ENCODE results near the gene LRRC23.

Gene LRRC23

DNA sequence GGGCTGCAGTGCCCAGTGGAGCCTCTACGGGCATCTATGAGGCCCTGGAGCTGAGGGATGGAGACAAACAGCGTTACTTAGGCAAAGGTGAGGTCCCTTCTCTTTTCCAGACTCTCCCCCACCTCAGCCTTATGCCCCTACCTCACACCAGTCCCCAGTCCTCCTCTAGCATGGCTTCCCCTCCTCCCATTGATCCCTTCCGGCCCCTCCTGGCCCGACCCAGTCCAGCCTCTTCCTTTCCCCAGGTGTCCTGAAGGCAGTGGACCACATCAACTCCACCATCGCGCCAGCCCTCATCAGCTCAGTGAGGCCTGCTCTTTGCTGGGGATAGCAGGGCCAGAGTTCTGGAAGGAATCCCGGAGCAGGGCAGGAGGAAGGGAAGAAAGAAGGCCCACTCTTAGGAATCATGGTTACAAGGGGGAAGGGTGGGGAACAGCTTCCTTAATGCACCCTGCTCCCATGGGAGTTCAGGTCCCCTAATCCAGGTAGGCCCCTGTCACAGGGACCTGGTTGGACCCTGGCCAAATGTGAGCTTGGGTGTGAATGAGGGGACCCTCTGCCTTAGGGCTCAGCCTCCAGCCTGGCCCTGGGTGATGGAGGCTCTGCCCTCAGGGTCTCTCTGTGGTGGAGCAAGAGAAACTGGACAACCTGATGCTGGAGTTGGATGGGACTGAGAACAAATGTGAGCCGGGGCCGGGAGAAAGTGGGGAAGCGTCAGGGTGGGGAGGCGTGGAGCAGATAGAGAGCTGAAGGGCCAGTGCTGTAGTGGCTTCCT is 12.0 kb downstream of the LRRC23 start:
- H4K20me1 ChIP-seq (ENCODE audit: insufficient read depth): no peaks in the 10 kb centered on the region

DNA sequence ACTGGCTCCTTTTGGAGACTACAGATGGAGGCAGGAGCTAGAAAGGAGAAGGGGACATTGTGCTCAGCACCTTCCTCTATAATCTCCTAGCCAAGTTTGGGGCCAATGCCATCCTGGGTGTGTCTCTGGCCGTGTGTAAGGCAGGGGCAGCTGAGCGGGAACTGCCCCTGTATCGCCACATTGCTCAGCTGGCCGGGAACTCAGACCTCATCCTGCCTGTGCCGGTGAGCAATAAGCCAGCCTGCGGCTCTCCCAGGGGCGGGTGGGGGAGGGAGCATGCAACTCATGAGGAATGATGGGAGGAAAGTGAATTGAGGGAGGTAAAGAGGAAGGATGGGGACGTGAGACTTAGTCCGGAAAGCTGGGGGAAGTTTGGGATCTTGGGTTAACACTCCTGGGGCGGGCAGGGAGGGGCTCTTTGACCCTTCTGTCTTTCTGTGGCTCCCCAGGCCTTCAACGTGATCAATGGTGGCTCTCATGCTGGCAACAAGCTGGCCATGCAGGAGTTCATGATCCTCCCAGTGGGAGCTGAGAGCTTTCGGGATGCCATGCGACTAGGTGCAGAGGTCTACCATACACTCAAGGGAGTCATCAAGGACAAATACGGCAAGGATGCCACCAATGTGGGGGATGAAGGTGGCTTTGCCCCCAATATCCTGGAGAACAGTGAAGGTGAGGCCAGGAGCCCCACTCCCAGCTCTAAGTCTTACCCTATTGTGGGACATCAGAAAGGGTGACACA is 13.0 kb downstream of the LRRC23 start:
- H3K27ac ChIP-seq: no peak overlapping the region
- H3K4me2 ChIP-seq: no peak overlapping the region
- TF ChIP-seq, protein P1, sequence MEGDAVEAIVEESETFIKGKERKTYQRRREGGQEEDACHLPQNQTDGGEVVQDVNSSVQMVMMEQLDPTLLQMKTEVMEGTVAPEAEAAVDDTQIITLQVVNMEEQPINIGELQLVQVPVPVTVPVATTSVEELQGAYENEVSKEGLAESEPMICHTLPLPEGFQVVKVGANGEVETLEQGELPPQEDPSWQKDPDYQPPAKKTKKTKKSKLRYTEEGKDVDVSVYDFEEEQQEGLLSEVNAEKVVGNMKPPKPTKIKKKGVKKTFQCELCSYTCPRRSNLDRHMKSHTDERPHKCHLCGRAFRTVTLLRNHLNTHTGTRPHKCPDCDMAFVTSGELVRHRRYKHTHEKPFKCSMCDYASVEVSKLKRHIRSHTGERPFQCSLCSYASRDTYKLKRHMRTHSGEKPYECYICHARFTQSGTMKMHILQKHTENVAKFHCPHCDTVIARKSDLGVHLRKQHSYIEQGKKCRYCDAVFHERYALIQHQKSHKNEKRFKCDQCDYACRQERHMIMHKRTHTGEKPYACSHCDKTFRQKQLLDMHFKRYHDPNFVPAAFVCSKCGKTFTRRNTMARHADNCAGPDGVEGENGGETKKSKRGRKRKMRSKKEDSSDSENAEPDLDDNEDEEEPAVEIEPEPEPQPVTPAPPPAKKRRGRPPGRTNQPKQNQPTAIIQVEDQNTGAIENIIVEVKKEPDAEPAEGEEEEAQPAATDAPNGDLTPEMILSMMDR (conservative IDR thresholded peaks at IDR 0.05; ENCODE audit: low read depth, low read length): no peak
- H3K9ac ChIP-seq: no peak overlapping the region
- H3K4me3 ChIP-seq (IDR thresholded peaks at IDR 0.05; ENCODE audit: insufficient read depth, low read depth, low read length): no peak overlapping the region
- H2AFZ ChIP-seq (ENCODE audit: low read depth): no peak overlapping the region
- no peaks in the 10 kb centered on the region for H4K20me1 ChIP-seq (ENCODE audit: insufficient read depth)
- peaks cover 3% of the 10 kb centered on the region; the same call in 1 of the 2 replicates for H3K27me3 ChIP-seq (ENCODE audit: insufficient read depth, low read depth)
- no peaks in the 10 kb centered on the region for H3K79me2 ChIP-seq (ENCODE audit: insufficient read depth, low read depth)
- H3K4me1 ChIP-seq (ENCODE audit: low read depth, poor library complexity, severe bottlenecking): peaks cover 23% of the 10 kb centered on the region
- no peaks in the 10 kb centered on the region for H3K36me3 ChIP-seq (ENCODE audit: insufficient read depth)

More for the DNA sequence above, 12.0 kb downstream of the LRRC23 start:
- Histone ChIP-seq H3K27me3 (ENCODE audit: insufficient read depth, low read depth) (peaks cover 4% of the 10 kb centered on the region; the same call in 1 of the 2 replicates), H3K27ac (no peak overlapping the region), H3K79me2 (ENCODE audit: insufficient read depth, low read depth) (no peaks in the 10 kb centered on the region), H3K36me3 (ENCODE audit: insufficient read depth) (no peaks in the 10 kb centered on the region), H3K9ac (no peak overlapping the region), H3K4me3 (IDR thresholded peaks at IDR 0.05; ENCODE audit: insufficient read depth, low read depth, low read length) (no peak overlapping the region), H3K4me1 (ENCODE audit: low read depth, poor library complexity, severe bottlenecking) (peaks cover 14% of the 10 kb centered on the region), H3K4me2 (no peak overlapping the region), H2AFZ (ENCODE audit: low read depth) (no peak overlapping the region)
- TF ChIP-seq, protein P1 (conservative IDR thresholded peaks at IDR 0.05; ENCODE audit: low read depth, low read length): no peak

DNA sequence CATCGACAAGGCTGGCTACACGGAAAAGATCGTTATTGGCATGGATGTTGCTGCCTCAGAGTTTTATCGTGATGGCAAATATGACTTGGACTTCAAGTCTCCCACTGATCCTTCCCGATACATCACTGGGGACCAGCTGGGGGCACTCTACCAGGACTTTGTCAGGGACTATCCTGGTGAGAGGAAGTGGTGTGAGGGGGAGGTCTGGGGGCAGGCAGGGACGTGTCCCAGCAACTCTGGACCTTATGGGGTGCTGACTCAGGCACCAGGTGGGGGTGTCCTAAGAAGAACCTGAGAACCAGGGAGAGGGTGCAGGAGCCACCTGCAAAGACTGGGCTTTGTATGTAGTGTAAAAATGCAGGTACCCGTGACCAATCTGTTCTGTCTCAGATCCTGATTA is 15.0 kb downstream of the LRRC23 start:
- H3K79me2 ChIP-seq (ENCODE audit: insufficient read depth, low read depth): no peaks in the 10 kb centered on the region
- peaks cover 22% of the 10 kb centered on the region for H3K4me1 ChIP-seq (ENCODE audit: low read depth, poor library complexity, severe bottlenecking)
- no peak overlapping the region for H3K4me3 ChIP-seq (IDR thresholded peaks at IDR 0.05; ENCODE audit: insufficient read depth, low read depth, low read length)
- H3K27ac ChIP-seq: no peak overlapping the region
- H3K36me3 ChIP-seq (ENCODE audit: insufficient read depth): no peaks in the 10 kb centered on the region
- H2AFZ ChIP-seq (ENCODE audit: low read depth): no peak overlapping the region
- no peaks in the 10 kb centered on the region for H4K20me1 ChIP-seq (ENCODE audit: insufficient read depth)
- H3K4me2 ChIP-seq: no peak overlapping the region
- TF ChIP-seq, protein P1 (conservative IDR thresholded peaks at IDR 0.05; ENCODE audit: low read depth, low read length): no peak
- H3K27me3 ChIP-seq (ENCODE audit: insufficient read depth, low read depth): peaks cover 3% of the 10 kb centered on the region; the same call in 1 of the 2 replicates
- H3K9ac ChIP-seq: no peak overlapping the region

DNA sequence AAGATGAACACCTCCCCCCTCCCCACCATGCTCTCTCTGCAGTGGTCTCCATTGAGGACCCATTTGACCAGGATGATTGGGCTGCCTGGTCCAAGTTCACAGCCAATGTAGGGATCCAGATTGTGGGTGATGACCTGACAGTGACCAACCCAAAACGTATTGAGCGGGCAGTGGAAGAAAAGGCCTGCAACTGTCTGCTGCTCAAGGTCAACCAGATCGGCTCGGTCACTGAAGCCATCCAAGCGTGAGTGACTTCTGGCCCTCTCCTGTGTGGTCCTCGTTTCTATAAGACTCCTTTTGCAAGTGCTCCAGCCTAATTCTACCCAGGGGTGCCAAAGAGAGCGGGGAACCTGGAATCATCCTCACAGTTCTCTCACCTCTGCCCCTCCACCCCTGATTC is 16.9 kb downstream of the LRRC23 start:
- H3K4me3 ChIP-seq (IDR thresholded peaks at IDR 0.05; ENCODE audit: insufficient read depth, low read depth, low read length): no peak overlapping the region
- TF ChIP-seq, protein P1 (conservative IDR thresholded peaks at IDR 0.05; ENCODE audit: low read depth, low read length): no peak
- no peak overlapping the region for H3K9ac ChIP-seq
- no peak overlapping the region for H2AFZ ChIP-seq (ENCODE audit: low read depth)
- no peaks in the 10 kb centered on the region for H3K27me3 ChIP-seq (ENCODE audit: insufficient read depth, low read depth)
- no peak overlapping the region for H3K27ac ChIP-seq
- no peaks in the 10 kb centered on the region for H4K20me1 ChIP-seq (ENCODE audit: insufficient read depth)
- no peaks in the 10 kb centered on the region for H3K79me2 ChIP-seq (ENCODE audit: insufficient read depth, low read depth)
- H3K36me3 ChIP-seq (ENCODE audit: insufficient read depth): no peaks in the 10 kb centered on the region
- H3K4me1 ChIP-seq (ENCODE audit: low read depth, poor library complexity, severe bottlenecking): peaks cover 36% of the 10 kb centered on the region
- no peak overlapping the region for H3K4me2 ChIP-seq
